DLD1 (cell line): Measurements from ENCODE around the gene TUBA3D.
"Not testable (repeated sequence)": the region's sequence is repeated elsewhere in the genome, so short reads cannot be mapped to it uniquely, and the experiment has no call there.

Source experiments
- in situ Hi-C: cut with HindIII; loops from 2 replicates; pipeline ENCODE4 v1.10.0; 2017; ENCODE audit warnings: low sequenced_read_pairs

Gene TUBA3D

GRCh38 chr2:131531547-131532185 is 55.7 kb downstream of the TUBA3D start:
- in situ Hi-C loops: not testable (repeated sequence)
